IMR-90 (cell line): Measurements from ENCODE around the gene LYRM2.

Source experiments
- CEBPB ChIP-seq: IDR thresholded peaks from 2 replicates; pipeline ENCODE4 v1.6.1; 2012; ENCODE audit warnings: low read depth, low read length, improper control_type of control experiment
- CTCF ChIP-seq: conservative IDR thresholded peaks from 2 replicates; pipeline ENCODE4 v1.5.1; 2012; ENCODE audit warnings: mild to moderate bottlenecking, low read depth, low read length, improper control_type of control experiment
- MAFK ChIP-seq: IDR thresholded peaks from 2 replicates; pipeline ENCODE4 v1.6.1; 2012; ENCODE audit warnings: low read depth, low read length, improper control_type of control experiment
- MXI1 ChIP-seq: IDR thresholded peaks from 2 replicates; pipeline ENCODE4 v1.6.1; 2012; ENCODE audit warnings: low read depth, mild to moderate bottlenecking, low read length, moderate library complexity, borderline replicate concordance
- RCOR1 ChIP-seq: IDR thresholded peaks from 2 replicates; pipeline ENCODE4 v1.6.1; 2012; ENCODE audit warnings: mild to moderate bottlenecking, low read length, improper control_type of control experiment; ENCODE audit not compliant: insufficient replicate concordance

- no peak for TF ChIP-seq MAFK
- TF ChIP-seq MXI1 = no peak
- no peak for TF ChIP-seq RCOR1
- TF ChIP-seq CEBPB = peak; percentile 31; the same call in 1 of the 2 replicates
- TF ChIP-seq CTCF = no peak
These were observed 32.5 kb upstream of the LYRM2 start for GRCh38 chr6:89670935-89671565.
